ENCODE measurements around the gene FOXL2. TPM values are rescaled to one million over a fixed set of nuclear protein-coding genes. Genes with fewer than 3 reads are reported as not detected.

Gene FOXL2
- total RNA-seq, 4 donors from 2014 or later, result 0.26 to 23.6 (median 9.8) TPM; not detected in 1

DNA sequence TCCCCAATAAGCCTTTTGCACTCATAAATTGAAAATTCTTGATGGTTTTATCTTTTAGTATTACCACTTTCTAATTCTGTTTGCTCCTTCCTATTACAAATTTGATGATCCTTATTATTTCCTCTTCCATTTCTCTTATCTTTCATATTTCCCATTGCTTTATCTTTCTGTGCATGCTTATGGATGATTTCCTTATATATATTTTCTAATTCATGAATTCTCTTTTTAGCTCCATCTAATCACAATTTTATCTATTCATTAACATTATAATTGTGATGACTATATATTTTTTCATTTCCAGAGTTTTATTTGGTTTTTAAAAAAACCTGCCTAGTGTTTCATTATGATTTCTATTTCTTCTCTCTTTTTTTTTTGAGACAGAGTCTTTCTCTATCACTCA is 18.0 kb upstream of the FOXL2 start:
- Histone ChIP-seq H3K27ac (no peak overlapping the region), H3K36me3 (no peaks in the 10 kb centered on the region), H3K9me3 (peaks cover 0 to 6% of the 10 kb centered on the region in 2 donors), H3K4me1 (no peaks in the 10 kb centered on the region), H3K4me3 (no peak overlapping the region), H3K27me3 (no peaks in the 10 kb centered on the region)
- TF ChIP-seq, protein P1, sequence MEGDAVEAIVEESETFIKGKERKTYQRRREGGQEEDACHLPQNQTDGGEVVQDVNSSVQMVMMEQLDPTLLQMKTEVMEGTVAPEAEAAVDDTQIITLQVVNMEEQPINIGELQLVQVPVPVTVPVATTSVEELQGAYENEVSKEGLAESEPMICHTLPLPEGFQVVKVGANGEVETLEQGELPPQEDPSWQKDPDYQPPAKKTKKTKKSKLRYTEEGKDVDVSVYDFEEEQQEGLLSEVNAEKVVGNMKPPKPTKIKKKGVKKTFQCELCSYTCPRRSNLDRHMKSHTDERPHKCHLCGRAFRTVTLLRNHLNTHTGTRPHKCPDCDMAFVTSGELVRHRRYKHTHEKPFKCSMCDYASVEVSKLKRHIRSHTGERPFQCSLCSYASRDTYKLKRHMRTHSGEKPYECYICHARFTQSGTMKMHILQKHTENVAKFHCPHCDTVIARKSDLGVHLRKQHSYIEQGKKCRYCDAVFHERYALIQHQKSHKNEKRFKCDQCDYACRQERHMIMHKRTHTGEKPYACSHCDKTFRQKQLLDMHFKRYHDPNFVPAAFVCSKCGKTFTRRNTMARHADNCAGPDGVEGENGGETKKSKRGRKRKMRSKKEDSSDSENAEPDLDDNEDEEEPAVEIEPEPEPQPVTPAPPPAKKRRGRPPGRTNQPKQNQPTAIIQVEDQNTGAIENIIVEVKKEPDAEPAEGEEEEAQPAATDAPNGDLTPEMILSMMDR (IDR thresholded peaks at IDR 0.05), result no peak
- no peak for DNase-seq
- intact Hi-C loops (cut with DNase I; ENCODE audit: low total_unique reads), result no loop called here

DNA sequence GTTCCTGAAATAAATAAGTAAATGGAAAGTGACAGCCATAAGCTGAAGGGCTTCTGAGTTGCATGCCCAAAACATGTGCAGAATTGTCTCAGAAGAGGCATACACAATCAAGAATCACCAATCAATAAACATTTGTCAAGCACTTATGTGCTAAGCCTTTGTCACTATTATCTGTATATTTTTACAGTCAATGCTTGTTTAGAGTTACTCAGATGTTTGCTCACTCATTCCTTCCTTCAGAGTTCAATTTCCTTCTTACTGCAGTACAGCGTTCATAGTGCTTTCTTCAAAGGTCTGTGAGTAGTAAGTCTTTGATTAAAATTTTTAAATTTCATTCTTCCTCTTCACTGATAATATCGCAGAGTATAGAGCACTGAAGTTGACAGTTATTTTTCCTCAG is 17.3 kb upstream of the FOXL2 start:
- H3K4me3 ChIP-seq, result no peak overlapping the region
- TF ChIP-seq, protein P1 (IDR thresholded peaks at IDR 0.05), result no peak
- no peak for TF ChIP-seq POLR2A (IDR thresholded peaks at IDR 0.05)
- intact Hi-C loops (cut with DNase I; ENCODE audit: low total_unique reads), result no loop called here
- H3K4me1 ChIP-seq, result no peaks in the 10 kb centered on the region
- no peak overlapping the region for H3K27ac ChIP-seq
- H3K27me3 ChIP-seq, result no peaks in the 10 kb centered on the region
- peaks cover 0 to 6% of the 10 kb centered on the region in 2 donors for H3K9me3 ChIP-seq
- no peaks in the 10 kb centered on the region for H3K36me3 ChIP-seq
- DNase-seq, result no peak

DNA sequence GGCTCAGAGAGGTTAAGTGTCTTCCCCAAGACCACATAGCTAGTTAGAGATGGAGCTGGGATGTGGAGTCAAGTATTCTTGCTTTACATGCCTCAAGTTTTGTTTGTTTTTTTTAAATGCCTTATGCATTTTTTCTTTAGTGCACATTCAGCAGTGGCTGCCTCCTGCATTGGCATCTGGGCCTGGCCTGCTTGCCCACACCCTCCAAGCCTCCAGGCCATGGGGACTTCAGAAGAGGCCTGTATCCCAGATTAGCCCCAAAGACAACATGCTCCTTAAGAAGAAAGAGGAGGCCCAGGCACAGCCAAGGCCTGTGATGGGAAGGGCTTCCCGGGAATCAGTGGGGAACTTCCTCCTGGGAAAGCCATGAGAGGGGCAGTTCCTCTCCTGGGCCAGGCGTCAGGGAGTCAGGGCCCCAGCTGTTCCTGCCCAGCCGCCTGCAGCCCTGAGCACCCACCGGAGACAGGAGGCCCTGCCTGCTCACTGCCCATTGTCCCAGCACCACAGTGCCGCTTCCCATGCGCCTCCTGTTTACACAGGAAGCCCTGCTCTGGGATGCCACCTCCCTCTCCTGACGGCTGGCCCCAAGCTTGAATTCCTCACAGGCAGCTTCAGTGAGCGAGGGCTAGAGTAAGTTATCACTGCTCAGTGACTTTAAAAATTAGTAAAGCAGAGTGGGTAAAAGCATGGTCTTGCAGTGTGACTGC is 16.1 kb upstream of the FOXL2 start:
- Histone ChIP-seq H3K4me1 (no peaks in the 10 kb centered on the region), H3K27ac (no peak overlapping the region), H3K9me3 (peaks cover 0 to 6% of the 10 kb centered on the region in 2 donors), H3K4me3 (no peak overlapping the region), H3K36me3 (no peaks in the 10 kb centered on the region), H3K27me3 (no peaks in the 10 kb centered on the region)
- TF ChIP-seq, protein P1 (IDR thresholded peaks at IDR 0.05), result no peak
- TF ChIP-seq POLR2A (IDR thresholded peaks at IDR 0.05), result no peak
- intact Hi-C loops (cut with DNase I; ENCODE audit: low total_unique reads), result no loop called here
- DNase-seq, result no peak

DNA sequence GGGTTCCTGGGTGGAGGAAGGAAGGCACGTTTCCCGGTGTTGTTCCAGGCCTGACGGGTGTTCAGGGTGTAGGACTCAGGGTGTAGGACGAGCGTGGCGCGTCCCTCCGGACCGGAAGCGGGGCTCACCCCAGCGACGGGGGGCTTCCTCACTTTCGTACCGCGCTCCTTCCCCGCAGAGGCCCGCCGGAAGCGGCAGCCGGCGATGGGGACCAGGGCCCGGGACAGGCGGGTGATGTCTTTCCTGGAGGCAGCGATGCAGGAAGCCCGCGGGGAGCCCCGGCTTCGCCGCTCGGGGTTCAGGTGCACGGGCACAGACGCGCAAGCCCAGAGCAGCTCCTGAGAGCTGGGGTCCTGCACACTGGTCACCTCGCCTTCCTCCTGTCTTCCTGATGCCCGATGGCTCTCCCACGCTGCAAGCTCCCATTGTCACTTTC is 13.5 kb upstream of the FOXL2 start:
- intact Hi-C loops (cut with DNase I; ENCODE audit: low total_unique reads), result no loop called here
- no peaks in the 10 kb centered on the region for H3K27me3 ChIP-seq
- H3K4me3 ChIP-seq, result peak overlapping the region in 1 of 2 donors; percentile 9
- H3K9me3 ChIP-seq, result peaks cover 0 to 6% of the 10 kb centered on the region in 2 donors
- TF ChIP-seq, protein P1 (IDR thresholded peaks at IDR 0.05), result no peak
- no peak for TF ChIP-seq POLR2A (IDR thresholded peaks at IDR 0.05)
- no peak for DNase-seq
- H3K4me1 ChIP-seq, result no peaks in the 10 kb centered on the region
- H3K36me3 ChIP-seq, result no peaks in the 10 kb centered on the region
- no peak overlapping the region for H3K27ac ChIP-seq

DNA sequence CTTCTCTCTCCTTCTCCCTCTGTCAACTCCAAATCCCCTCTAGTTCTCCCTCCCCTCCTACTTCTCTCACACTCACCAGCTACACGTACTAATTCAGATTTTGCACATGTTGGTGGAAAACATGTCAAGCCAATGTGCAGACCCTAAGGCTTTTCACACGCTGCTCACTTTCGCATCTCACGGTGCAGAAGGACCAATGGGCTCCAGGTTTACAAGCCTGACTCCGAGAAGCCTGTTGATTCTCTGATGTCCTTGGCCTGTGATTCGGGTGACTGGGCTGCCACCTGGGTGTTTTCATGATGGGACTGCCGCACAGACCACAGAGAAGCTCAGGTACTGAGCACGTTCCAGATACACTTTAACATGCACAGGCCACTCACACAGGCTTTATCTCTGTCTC is 3.8 kb upstream of the FOXL2 start:
- peaks cover 0 to 15% of the 10 kb centered on the region in 2 donors for H3K27me3 ChIP-seq
- intact Hi-C loops (cut with DNase I; ENCODE audit: low total_unique reads), result no loop called here
- no peak for DNase-seq
- H3K4me3 ChIP-seq, result no peak overlapping the region
- TF ChIP-seq POLR2A (IDR thresholded peaks at IDR 0.05), result no peak
- TF ChIP-seq, protein P1 (IDR thresholded peaks at IDR 0.05), result no peak
- no peaks in the 10 kb centered on the region for H3K36me3 ChIP-seq
- H3K9me3 ChIP-seq, result no peaks in the 10 kb centered on the region
- peaks cover 0 to 8% of the 10 kb centered on the region in 2 donors for H3K4me1 ChIP-seq
- no peak overlapping the region for H3K27ac ChIP-seq
